ENCODE data around the gene HNRNPL. TPM values are rescaled to one million over a fixed set of nuclear protein-coding genes. Genes with fewer than 3 reads are reported as not detected.

The HNRNPL gene
- total RNA-seq, 1 experiment from 2014 or later: 642 TPM

DNA sequence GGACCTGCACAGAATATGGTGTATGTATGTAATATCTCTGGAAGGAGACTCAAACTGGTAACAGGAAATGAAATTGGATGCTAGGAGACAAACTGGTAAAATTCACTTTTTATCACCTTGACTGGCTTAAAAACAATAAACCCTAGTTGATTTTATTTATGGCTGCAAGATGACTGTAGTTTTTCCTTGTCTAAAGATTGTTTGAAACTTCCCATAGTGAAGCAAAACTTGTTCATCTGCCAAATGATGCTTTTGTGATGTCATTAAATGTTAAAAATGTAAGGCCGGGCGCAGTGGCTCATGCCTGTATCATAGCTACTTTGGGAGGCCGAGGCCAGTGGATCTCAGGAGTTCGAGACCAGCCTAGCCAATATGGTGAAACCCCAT, 15.7 kb downstream of the HNRNPL start:
- ChIA-PET CTCF (no interaction called here), POLR2A (ENCODE audit: low non-redundant PET) (interaction anchor here (0.7 kb wide), 1 partner anchor 15 kb away, joined by 3 read pairs; no protein-coding TSS in a partner anchor)
- Histone ChIP-seq H3K4me1 (ENCODE audit: insufficient read depth, low read length, poor library complexity, severe bottlenecking) (peaks cover 12% of the 10 kb centered on the region), H3K27me3 (replicated peaks; ENCODE audit: insufficient read depth, low read depth, low read length, poor library complexity) (no peaks in the 10 kb centered on the region), H3K27ac (ENCODE audit: low read depth, low read length, poor library complexity, severe bottlenecking) (no peak overlapping the region), H3K36me3 (ENCODE audit: insufficient read depth, low read length, poor library complexity, severe bottlenecking) (peaks cover 39% of the 10 kb centered on the region), H3K4me3 (ENCODE audit: low read depth, low read length, poor library complexity, severe bottlenecking) (no peak overlapping the region), H3K9me3 (ENCODE audit: low read depth, low read length, poor library complexity, severe bottlenecking) (no peaks in the 10 kb centered on the region)
- DNase-seq (ENCODE audit: low spot score): no peak
- BruUV-seq (replicated peaks): no TSS peak
- intact Hi-C loops (cut with micrococcal nuclease; ENCODE audit: unreplicated experiment): no loop called here
- no peak for TF ChIP-seq EZH2 (IDR thresholded peaks at IDR 0.05; ENCODE audit: borderline replicate concordance, low read depth, low read length, poor library complexity, severe bottlenecking)
- TF ChIP-seq, protein P1, sequence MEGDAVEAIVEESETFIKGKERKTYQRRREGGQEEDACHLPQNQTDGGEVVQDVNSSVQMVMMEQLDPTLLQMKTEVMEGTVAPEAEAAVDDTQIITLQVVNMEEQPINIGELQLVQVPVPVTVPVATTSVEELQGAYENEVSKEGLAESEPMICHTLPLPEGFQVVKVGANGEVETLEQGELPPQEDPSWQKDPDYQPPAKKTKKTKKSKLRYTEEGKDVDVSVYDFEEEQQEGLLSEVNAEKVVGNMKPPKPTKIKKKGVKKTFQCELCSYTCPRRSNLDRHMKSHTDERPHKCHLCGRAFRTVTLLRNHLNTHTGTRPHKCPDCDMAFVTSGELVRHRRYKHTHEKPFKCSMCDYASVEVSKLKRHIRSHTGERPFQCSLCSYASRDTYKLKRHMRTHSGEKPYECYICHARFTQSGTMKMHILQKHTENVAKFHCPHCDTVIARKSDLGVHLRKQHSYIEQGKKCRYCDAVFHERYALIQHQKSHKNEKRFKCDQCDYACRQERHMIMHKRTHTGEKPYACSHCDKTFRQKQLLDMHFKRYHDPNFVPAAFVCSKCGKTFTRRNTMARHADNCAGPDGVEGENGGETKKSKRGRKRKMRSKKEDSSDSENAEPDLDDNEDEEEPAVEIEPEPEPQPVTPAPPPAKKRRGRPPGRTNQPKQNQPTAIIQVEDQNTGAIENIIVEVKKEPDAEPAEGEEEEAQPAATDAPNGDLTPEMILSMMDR (conservative IDR thresholded peaks at IDR 0.05; ENCODE audit: low read depth, low read length): no peak

DNA sequence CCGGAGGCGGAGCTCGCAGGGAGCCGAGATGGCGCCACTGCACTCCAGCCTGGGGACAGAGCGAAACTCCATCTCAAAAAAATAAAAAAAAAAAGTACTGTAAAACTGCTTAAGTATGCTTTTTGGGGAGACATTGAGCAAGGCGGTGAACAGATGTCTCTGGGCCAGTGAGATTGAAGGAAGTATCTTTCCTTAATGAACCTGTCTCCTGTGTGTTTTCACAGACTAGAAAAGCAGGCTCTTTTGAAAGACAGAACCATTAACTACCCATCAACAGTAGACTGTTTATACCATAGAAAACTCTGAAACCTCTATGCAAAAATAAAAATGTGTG, 16.7 kb downstream of the HNRNPL start:
- no peak for TF ChIP-seq EZH2 (IDR thresholded peaks at IDR 0.05; ENCODE audit: borderline replicate concordance, low read depth, low read length, poor library complexity, severe bottlenecking)
- TF ChIP-seq, protein P1 (conservative IDR thresholded peaks at IDR 0.05; ENCODE audit: low read depth, low read length): no peak
- no peak for DNase-seq (ENCODE audit: low spot score)
- POLR2A ChIA-PET (ENCODE audit: low non-redundant PET): no interaction called here
- intact Hi-C loops (cut with micrococcal nuclease; ENCODE audit: unreplicated experiment): no loop called here
- no peaks in the 10 kb centered on the region for H3K9me3 ChIP-seq (ENCODE audit: low read depth, low read length, poor library complexity, severe bottlenecking)
- peaks cover 31% of the 10 kb centered on the region for H3K36me3 ChIP-seq (ENCODE audit: insufficient read depth, low read length, poor library complexity, severe bottlenecking)
- H3K4me3 ChIP-seq (ENCODE audit: low read depth, low read length, poor library complexity, severe bottlenecking): no peak overlapping the region
- BruUV-seq (replicated peaks): no TSS peak
- H3K27me3 ChIP-seq (replicated peaks; ENCODE audit: insufficient read depth, low read depth, low read length, poor library complexity): no peaks in the 10 kb centered on the region
- CTCF ChIA-PET: no interaction called here
- H3K4me1 ChIP-seq (ENCODE audit: insufficient read depth, low read length, poor library complexity, severe bottlenecking): peaks cover 12% of the 10 kb centered on the region
- peak overlapping the region; percentile 82 for H3K27ac ChIP-seq (ENCODE audit: low read depth, low read length, poor library complexity, severe bottlenecking)

DNA sequence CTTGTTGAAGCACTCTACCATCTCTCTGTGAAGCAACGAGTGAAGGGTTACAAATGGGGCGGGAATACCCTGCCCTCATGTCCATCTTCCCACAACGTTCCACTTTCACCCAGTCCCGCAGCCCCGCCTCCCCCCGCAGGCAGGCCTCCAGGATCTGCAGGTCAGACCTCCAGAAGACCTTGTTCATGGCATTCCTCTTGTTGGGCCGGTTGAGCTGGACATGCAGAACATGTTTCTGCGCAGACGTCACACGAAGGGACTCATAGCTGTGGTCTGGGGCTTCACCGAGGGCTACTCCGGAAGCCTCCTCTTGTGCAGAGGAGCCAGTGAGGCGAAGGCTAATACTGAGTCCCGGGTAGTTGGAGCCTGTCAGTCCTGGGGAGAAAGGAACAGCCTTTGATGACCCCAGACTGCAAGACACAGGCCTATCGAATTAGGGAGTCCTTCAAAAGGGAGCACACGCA, 18.6 kb downstream of the HNRNPL start:
- peaks cover 12% of the 10 kb centered on the region for H3K4me1 ChIP-seq (ENCODE audit: insufficient read depth, low read length, poor library complexity, severe bottlenecking)
- CTCF ChIA-PET: no interaction called here
- POLR2A ChIA-PET (ENCODE audit: low non-redundant PET): interaction anchor here (0.5 to 1.2 kb wide), 4 partner anchors 18 to 235 kb away, joined by 3 to 6 read pairs (median 4); no protein-coding TSS in a partner anchor

More for the DNA sequence above, 18.6 kb downstream of the HNRNPL start:
- Histone ChIP-seq H3K9me3 (ENCODE audit: low read depth, low read length, poor library complexity, severe bottlenecking) (no peaks in the 10 kb centered on the region), H3K4me3 (ENCODE audit: low read depth, low read length, poor library complexity, severe bottlenecking) (peak overlapping the region; percentile 67), H3K27ac (ENCODE audit: low read depth, low read length, poor library complexity, severe bottlenecking) (peak overlapping the region; percentile 82), H3K36me3 (ENCODE audit: insufficient read depth, low read length, poor library complexity, severe bottlenecking) (peaks cover 17% of the 10 kb centered on the region), H3K27me3 (replicated peaks; ENCODE audit: insufficient read depth, low read depth, low read length, poor library complexity) (no peaks in the 10 kb centered on the region)
- no peak for TF ChIP-seq EZH2 (IDR thresholded peaks at IDR 0.05; ENCODE audit: borderline replicate concordance, low read depth, low read length, poor library complexity, severe bottlenecking)
- DNase-seq (ENCODE audit: low spot score): no peak
- intact Hi-C loops (cut with micrococcal nuclease; ENCODE audit: unreplicated experiment): no loop called here
- TSS peak; percentile 56 for BruUV-seq (replicated peaks)

All from A673 (cell line).